ENCODE data around the gene PPP6R1. TPM values are rescaled to one million over a fixed set of nuclear protein-coding genes. Genes with fewer than 3 reads are reported as not detected.

PPP6R1 gene
- total RNA-seq, 1 donor from 2014 or later = 247 TPM

GRCh38 chr19:55197528-55197927 is 61.3 kb downstream of the PPP6R1 start:
- intact Hi-C loops (cut with micrococcal nuclease) = no loop called here

DNA sequence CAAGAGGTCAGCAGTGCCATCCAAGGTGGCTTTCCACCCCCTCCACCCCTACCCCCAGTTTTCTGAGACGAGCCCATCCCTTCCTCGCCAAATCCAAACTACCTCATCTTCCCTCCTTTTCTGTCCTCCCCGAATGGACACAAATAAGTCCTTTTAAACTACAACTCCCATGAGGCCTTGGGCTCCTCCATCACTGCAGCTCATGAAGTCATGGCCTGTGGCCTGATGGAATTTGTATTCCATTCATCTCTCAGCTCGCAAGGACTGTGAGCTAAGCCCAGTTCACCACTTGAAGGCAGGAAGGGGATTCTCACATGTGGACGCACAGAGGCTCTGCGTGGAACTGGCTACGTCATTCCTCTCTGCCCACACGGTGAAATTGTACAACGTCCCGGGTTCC is 62.0 kb downstream of the PPP6R1 start:
- intact Hi-C loops (cut with micrococcal nuclease) = no loop called here

GRCh38 chr19:55193481-55193880 is 65.3 kb downstream of the PPP6R1 start:
- intact Hi-C loops (cut with micrococcal nuclease) = no loop called here

- intact Hi-C loops (cut with micrococcal nuclease) = no loop called here
Observed at GRCh38 chr19:55189403-55189835, 69.4 kb downstream of the PPP6R1 start.

- intact Hi-C loops (cut with micrococcal nuclease) = no loop called here
Observed at GRCh38 chr19:55188625-55189024, 70.2 kb downstream of the PPP6R1 start.

GRCh38 chr19:55186080-55186479 is 72.7 kb downstream of the PPP6R1 start:
- intact Hi-C loops (cut with micrococcal nuclease) = no loop called here

DNA sequence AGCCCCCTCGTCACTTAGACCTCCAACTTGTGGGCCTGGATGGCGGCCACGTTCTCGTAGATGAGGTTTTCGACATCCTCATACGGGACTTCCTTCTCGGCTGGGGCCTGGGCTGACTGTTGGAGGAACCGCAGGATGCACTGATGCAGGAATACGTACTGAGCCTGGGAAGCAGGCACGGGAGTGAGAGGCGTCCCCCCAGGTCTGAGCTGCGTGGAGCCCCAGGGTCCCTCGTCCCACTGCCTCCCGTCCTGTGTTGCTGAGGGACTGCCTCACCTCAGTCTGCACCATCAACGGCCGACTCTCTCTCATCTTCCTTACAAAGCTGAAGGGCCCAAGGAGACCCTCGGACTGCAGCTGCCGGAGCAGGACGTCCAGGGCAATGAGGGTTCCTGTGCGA is 77.1 kb downstream of the PPP6R1 start:
- intact Hi-C loops (cut with micrococcal nuclease) = no loop called here

Other genes with a start within 250 kb of the PPP6R1 start
- gene GP6, start 220.8 kb downstream of the PPP6R1 start, total RNA-seq = 0.49 and 0.64 TPM in 2 replicates
- 19.6 and 20.9 TPM in 2 replicates for gene RDH13, start 195.9 kb downstream of the PPP6R1 start, total RNA-seq
- 4.1 and 4.2 TPM in 2 replicates for gene EPS8L1, start 183.1 kb downstream of the PPP6R1 start, total RNA-seq
- gene PPP1R12C, start 141.4 kb downstream of the PPP6R1 start, total RNA-seq = 153 TPM in 2 replicates
- gene TNNT1, start 109.8 kb downstream of the PPP6R1 start, total RNA-seq = not detected in 2 replicates
- 0.63 TPM in 1 of 2 replicates, not detected in the other for gene TNNI3, start 101.3 kb downstream of the PPP6R1 start, total RNA-seq
- gene DNAAF3, start 92.4 kb downstream of the PPP6R1 start, total RNA-seq = not detected in 2 replicates
- gene SYT5, start 78.7 kb downstream of the PPP6R1 start, total RNA-seq = not detected in 2 replicates
- 0.05 and 0.07 TPM in 2 replicates for gene PTPRH, start 49.5 kb downstream of the PPP6R1 start, total RNA-seq
- 11.2 and 12.6 TPM in 2 replicates for gene TMEM86B, start 30.3 kb downstream of the PPP6R1 start, total RNA-seq
- gene HSPBP1, start 21.1 kb upstream of the PPP6R1 start, total RNA-seq = 30.0 and 33.5 TPM in 2 replicates
- gene BRSK1, start 25.0 kb upstream of the PPP6R1 start, total RNA-seq = 8.1 and 10.0 TPM in 2 replicates
- 0.93 and 1.4 TPM in 2 replicates for gene TMEM150B, start 66.3 kb upstream of the PPP6R1 start, total RNA-seq
- gene KMT5C, start 80.9 kb upstream of the PPP6R1 start, total RNA-seq = 15.4 and 19.9 TPM in 2 replicates
- gene COX6B2, start 95.7 kb upstream of the PPP6R1 start, total RNA-seq = 0.44 and 0.51 TPM in 2 replicates
- gene GARIN5B, start 104.2 kb upstream of the PPP6R1 start, total RNA-seq = not detected in 2 replicates
- 0.51 and 0.74 TPM in 2 replicates for gene IL11, start 111.4 kb upstream of the PPP6R1 start, total RNA-seq
- not detected in 2 replicates for gene TMEM190, start 117.8 kb upstream of the PPP6R1 start, total RNA-seq
- 11.8 and 14.8 TPM in 2 replicates for gene TMEM238, start 125.3 kb upstream of the PPP6R1 start, total RNA-seq
- gene RPL28, start 126.9 kb upstream of the PPP6R1 start, total RNA-seq = 2,242 and 2,308 TPM in 2 replicates
- gene UBE2S, start 148.8 kb upstream of the PPP6R1 start, total RNA-seq = 167 and 180 TPM in 2 replicates
- not detected in 2 replicates for gene SHISA7, start 184.3 kb upstream of the PPP6R1 start, total RNA-seq
- gene ISOC2, start 202.6 kb upstream of the PPP6R1 start, total RNA-seq = 18.3 and 22.5 TPM in 2 replicates
- gene C19orf85, start 205.7 kb upstream of the PPP6R1 start, total RNA-seq = not detected in 2 replicates
- 6.3 and 8.9 TPM in 2 replicates for gene ZNF628, start 217.6 kb upstream of the PPP6R1 start, total RNA-seq
- gene NAT14, start 226.2 kb upstream of the PPP6R1 start, total RNA-seq = 11.4 and 13.2 TPM in 2 replicates
- gene SSC5D, start 229.4 kb upstream of the PPP6R1 start, total RNA-seq = 0.15 and 0.39 TPM in 2 replicates